Activated CD4-positive, alpha-beta T cell treated with anti-CD3 and anti-CD28 coated beads, Interleukin-2, amount 50 U/mL, for 16 hours (primary cell): Measurements from ENCODE around the gene GEMIN8.

Experiments
- DNase-seq: peaks from one replicate; pipeline ENCODE4 v3.0.0-alpha.2; 2020

Gene GEMIN8

DNA sequence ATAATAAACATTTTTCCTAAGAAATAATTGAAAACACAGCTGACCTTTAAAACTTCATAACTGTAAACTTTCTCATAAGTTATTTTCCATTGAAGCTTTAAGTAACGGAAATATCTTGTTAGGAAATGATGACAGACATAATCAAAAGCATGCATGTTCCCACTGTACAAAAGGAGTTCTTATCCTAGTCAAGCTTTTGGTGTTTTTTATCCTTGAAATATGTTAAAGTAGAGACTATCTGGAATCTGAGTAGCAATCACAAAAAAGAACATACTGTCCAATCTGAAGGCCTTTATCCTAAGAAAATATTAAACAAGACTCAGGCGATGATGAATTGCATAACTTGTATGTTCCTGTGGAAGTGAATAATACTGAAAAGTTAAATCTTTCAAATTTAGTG, 14.4 kb downstream of the GEMIN8 start:
- no peak for DNase-seq

DNA sequence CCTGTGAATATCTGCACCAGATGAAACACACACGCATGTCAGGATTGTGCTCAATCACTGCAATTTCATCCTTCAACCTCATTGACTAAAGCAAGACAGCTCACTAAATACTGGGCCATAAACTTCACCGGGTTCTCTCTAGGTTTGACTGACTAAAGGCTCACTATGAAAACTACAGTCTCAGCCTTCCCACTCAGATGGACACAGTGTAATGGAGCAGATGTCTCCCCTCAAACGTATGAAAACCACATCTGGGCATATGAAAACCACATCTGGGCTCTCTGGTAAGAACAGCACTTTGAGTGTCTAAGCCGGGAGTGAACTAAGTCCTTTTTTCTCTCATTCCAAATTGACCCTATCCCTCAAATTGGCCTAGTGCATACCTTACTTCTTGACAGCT, 15.2 kb downstream of the GEMIN8 start:
- no peak for DNase-seq

DNA sequence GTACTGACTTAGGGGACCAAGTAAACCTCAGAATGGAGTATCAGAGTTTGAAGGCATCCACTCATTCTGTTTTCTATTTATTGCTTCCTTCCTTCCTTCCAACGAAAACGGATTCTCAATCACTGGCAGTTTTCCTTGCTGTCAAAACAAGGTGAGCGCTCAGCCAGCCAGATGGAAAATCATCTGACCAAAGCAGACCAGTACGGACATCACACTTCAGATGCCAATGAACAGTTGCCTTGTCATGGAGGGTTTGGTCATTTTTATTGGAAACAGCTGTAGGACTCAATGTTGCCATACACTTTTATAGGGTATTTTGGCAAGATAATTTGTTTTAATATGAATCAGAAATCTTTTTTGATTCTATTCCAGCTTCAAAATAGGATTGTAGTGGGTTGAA, 16.6 kb downstream of the GEMIN8 start:
- no peak for DNase-seq

DNA sequence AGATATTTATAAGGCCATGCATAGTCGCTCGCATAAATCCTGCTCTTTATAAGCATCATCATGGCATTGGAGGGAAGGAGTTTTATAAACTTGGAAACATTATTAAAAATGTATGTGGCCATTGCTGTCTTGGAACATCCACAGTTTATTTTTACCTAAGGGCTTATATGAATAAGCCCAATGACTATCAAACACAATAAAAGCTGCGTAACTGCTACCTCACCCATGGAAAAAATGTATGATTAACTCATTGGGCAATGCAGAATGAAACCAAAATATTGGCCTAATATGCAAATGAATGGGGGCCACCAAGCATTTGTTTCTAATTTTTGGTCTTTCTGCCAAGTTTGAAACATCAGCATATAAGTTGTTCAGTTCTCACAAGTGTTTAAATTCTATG, 19.1 kb downstream of the GEMIN8 start:
- no peak for DNase-seq

DNA sequence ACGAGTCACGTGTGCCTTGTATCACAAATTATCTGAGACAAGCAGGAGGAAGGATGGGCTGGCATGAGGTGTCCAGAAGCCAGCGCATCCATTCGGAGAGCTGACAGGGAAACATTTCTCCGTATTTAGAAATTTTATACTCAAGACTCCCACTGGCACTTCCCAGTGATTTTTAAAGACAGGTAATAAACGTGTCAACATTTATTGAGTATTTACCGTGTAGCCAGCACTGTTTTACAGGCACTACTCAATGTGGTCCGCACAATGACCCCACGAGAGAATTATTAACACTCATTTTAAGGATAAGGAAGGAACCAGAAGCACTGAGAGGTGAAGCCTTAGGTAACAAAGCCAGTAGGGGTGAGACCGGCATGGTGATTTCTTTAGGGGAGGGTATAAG, 23.2 kb downstream of the GEMIN8 start:
- no peak for DNase-seq

DNA sequence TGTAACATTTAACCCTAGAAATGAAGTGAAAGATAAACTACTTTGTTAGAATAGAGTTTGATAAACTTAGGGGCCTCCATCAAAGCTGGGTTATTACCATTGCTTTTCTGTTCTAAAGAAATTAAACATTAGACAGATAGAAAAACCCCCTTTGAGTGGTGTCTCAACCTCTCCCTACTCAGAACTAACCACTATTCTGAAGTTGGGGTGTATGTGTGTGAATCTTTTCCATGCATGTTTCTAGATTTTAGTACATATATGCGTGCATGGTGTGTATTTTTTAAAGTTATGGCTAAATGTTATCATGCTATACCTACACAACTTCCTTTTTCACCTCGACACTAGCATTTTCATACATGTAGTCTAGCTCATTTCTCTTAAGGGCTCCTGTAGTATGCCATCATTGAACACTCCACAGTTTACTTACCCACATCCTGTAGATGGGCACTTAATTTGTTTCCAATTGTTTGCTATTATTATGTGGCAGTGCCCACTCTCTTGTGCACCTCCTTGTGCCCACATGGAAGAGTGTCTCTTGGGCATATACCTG, 25.7 kb downstream of the GEMIN8 start:
- no peak for DNase-seq

DNA sequence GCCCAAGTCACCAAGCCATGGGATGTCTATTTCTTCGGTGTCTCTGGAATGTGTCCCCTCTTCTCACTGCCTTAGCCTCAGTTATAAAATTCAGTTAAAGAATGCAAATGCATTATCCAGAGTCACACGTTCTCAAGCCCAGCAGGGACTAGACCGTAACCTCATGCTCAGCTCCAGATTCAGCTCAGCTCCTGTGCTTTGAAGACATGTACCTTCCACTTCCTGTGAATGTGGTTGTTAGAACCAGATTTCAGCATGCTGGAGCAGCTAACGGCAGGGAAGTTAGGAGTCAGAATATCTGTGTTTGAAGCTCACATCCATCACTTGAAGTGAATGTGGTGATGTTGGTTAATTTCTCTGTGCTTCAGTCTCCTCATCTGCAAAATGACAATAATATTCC, 26.7 kb downstream of the GEMIN8 start:
- DNase-seq, result no peak

DNA sequence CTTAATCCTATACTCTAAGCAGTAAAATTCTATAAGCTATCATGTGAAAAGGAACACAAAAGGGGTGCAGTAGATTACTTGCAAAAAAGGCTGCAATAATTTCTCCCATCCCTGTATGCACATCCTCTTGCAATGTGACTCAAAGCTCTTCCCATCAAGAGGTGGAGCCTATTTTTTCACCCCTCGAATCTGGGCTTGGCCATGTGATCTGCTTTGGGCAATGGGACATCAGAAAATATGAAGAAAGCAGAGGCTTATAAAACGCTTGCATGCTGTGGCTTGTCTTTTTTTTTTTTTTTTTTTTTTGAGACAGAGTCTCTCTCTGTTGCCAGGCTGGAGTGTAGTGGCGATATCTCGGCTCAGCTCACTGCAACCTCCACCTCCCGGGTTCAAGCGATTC, 33.0 kb downstream of the GEMIN8 start:
- no peak for DNase-seq

DNA sequence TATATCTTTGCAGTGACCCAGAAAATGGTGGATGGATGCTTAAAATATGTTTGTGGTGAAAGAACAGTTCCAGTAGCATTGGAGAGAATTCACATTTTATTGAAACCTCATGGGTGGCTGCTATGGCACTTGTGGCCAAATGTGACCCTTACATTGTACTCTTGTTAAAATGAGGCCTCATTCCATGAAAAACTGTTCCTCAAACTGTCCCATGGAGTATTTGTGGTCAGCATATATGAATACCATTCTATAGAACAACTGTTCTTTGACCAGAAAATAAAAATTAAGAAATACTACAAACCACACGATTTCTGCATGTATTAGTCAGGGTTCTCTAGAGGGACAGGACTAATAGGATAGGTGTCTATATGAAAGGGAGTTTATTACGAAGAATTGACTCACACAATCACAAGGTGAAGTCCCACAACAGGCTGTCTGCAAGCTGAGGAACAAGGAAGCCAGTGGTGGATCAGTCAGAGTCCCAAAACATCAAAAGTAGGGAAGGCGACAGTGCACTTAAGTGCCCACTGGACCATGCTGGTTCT, 35.1 kb downstream of the GEMIN8 start:
- DNase-seq, result no peak

DNA sequence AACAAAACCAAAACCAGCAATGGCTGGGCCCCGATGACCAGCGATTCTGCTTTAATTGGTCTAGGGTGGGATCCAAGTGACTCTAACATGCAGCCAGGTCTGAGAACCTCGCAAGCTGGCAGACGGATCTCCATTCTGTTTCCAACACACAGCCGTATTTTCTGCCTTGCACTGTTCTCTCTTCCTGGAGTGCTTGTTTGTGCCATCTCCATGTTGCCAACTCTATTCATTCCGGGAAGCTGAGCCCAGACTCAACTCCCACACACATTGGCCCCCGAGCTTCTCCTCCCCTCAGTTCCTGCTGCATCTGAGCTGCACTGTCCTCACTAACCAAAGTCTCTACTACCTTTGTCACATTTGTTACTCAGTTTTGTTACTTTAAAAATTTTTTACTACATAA, 35.6 kb downstream of the GEMIN8 start:
- DNase-seq, result no peak

DNA sequence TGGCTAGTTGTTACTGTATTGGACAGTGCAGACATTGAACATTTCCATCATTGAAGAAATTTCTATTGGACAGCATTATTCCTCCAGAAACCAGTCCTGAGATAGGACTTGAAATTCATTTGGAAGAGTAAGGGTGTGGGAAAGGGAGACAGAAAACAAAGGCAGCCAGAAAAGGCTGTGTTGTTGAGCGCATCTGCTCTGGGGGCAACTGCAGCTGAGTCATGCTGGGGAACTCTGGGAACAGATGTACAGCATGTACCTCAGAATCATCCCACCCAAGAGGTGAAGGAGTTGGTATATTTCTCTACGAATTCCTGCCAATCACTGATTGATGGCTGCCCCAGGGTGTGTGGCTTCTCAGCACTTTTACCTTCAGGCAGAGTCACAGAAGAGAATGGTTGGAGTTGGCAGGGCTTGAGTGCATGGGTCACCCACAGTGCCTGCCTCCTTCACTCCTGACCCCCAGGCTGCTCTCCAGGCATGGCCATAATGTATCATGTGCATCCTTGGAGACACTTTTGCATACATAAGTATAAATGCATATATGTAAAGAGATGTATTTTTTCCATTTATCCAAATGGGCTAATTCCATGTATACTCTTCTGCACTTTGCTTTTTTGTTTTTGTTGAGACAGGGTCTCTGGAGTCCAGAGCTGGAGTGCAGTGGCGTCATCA, 39.4 kb downstream of the GEMIN8 start:
- no peak for DNase-seq

DNA sequence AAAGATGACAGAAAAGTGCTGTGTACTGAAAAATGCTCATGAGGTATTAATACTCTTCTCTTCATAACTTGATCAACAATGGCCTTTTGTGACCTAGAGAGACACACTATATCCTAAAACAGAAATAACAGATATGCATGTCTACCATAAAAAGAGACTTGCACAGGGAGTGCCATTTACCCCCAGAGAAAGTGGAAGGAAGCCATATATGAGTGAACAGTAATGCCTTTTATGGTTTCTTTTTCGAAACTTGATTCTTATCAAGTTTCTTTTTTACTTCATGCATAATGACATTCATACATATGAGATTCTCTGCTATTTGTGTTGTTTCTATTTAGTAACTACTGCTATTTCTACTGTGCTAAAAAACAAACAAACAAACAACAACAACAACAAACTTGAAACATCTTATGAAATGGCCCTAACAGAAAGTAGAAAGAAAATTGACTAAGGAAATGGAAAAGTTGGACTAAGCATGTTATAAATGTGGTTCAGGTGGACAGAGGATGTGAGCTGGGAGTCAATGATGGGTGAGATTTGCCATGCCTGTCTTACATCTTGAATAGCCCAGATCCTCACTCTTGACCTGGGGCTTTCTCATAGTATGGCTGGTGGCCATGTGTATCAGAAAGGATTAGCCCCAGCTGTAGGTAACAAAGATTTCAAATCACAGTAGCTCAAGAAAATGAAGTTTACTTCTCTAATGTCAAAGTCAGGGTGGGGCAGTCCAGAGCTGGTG, 43.8 kb downstream of the GEMIN8 start:
- peak; percentile 43 for DNase-seq

DNA sequence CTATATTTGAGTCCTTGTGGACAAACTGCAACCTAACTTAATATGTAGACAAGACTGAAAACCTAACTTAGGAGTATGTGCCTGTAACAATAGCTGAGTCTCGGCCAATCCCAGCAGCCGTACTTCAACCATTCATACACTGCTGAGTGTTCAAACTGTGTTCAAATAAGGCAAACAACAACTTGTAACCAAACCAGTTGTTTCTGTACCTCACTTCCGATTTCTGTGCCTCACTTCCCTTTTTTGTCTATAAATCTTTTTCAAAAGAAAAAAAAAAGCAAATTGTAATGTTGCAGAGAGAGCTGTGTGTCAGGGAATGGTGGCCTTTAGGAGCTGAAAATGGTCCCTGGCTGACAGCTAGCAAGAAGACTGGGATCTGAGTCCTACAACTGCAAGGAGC, 46.0 kb downstream of the GEMIN8 start:
- no peak for DNase-seq

DNA sequence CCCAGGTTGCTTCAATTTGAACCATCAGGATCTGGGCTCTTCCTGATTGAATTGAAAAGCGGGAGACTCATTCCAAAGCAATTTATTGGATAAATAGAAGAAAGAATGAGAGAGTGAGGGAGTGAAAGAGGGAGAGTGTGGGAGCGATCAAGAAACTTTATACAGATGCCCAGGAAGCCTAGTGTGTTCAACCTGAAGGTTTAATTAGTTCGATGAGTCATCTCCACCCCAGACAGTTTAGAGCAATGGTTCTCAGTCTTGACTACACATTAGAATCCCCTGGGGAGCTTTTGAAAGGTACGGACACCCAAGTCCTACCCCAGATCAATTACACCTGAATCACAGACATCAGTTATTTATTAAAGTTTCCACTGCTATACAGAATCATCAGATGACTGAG, 61.5 kb downstream of the GEMIN8 start:
- DNase-seq, result no peak

DNA sequence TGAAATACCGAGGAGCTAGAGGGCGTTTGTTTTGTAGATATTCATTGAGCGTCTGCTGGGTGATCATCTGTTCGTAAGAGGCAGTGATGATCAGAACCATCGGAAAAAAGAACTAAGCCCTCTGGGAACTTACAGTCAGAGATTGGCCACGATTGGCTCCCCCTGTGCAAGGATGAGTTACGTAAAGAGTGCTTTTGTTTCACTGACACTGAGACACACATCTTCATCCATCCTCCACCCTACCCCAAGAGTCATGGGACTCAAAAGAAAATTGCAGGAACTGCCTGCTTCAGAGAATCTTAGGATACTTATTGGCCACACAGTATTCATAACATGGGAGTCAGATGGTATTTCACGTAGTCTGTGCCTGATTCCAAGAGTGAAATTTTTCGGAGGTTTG, 62.1 kb downstream of the GEMIN8 start:
- DNase-seq, result no peak

DNA sequence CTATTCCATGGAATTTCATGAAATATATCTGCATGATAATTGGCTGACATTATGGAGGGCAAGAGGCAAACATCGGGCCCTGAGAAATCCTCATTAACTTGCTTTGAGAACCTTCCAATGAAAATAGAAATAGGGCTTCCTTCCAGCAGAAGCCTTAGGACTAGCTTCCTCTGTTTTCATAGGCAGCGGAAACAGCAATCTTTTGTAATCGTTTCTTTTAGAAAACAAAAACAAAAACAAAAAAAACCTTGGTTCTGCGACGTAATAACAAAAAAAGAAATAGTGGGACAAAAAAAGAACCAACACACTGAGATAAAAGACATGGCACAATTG, 62.9 kb downstream of the GEMIN8 start:
- no peak for DNase-seq

DNA sequence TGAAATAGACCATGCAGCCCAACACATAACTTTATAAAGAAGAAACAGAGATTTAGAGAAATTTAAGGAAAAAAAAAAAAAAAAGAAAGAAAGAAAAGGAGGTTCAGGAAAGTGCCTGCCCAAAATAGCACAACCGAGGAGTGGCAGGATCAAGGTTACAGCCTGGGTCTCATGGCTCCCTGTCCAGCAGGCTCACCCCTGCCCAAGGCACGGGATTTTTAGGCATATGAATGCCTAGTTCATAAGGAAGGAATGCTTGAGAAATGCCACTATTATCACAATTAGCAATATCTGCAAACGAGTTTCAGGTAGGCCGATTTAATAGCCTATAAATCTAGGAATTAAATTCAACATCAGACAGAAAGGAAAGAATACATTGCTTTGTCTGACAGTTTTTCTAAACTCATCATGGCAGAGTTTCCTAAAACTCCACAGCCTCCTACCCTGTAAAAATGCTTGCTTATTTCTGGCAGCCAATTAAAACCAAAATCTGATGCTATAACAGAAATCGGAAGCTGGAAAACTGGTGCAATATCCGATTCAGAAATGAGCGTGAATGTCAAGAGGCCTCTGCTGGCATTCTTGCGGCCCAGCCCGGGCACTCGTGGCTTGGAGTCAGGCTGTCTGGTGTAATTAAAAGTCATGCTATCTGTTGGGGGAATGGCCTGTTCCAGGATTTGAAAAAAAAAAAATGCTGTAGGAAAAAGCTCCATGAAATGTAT, 63.5 kb downstream of the GEMIN8 start:
- no peak for DNase-seq

DNA sequence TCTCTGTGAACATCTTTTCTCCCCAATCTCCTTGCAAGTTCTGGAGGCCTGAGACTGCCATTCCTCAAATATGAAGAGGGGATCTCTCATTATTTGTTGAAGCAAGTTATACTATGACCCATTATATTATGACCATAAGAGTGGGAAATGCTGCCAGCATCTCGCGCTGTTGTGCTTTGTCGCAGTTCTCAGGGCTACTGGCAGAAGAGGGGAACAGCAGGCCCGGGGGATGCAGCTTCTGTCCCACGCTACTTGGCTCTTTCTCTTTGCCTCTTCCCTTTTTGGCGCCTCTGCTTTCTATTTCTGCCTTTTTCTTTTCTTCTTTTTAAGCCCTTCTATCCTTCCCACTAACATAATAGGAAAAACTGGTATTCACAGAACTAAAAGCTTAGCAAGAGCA, 64.2 kb downstream of the GEMIN8 start:
- no peak for DNase-seq

DNA sequence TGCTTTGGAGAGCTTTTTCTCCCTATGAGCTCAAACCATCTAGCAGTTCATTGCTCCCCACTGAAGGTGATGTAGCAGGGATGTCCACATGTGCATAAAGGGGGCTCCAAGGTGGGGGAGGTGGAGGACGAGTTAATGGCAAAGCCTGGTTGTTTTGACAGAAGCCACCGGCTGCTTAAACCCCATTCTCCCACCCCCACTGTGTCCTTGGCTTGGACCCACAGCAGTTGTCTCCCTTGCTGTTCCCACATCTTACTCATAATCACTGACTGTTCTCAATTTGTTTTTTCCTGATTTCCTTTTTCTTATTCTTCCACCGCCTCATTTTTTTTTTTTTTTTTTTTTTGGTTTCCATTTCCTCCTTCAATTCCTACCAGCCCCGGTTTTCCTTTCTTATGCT, 72.7 kb downstream of the GEMIN8 start:
- no peak for DNase-seq
